BJ (cell line): ENCODE measurements around the gene SEPTIN14. TPM values are rescaled to one million over a fixed set of nuclear protein-coding genes. Genes with fewer than 3 reads are reported as not detected.
"Not testable (repeated sequence)": the region's sequence is repeated elsewhere in the genome, so short reads cannot be mapped to it uniquely, and the experiment has no call there.

Source experiments
- CTCF ChIA-PET: fragments of 350-600 bp; formaldehyde crosslinking; extraction: SDS; loops from one replicate; lab custom pipeline; 2021; ENCODE audit warnings: antibody characterized with exemption, inconsistent platforms; lab: Yijun Ruan, JAX
- POLR2A ChIA-PET: fragments of 300-600 bp; sonication (Branson Sonifier 250); formaldehyde crosslinking; extraction: SDS; loops from one replicate; lab custom pipeline; 2021; ENCODE audit warnings: antibody characterized with exemption; lab: Charles Lee
- DNase-seq: peaks from one replicate; pipeline ENCODE4 v3.0.0-alpha.2; 2011; ENCODE audit warnings: low read depth
- H3K27me3 ChIP-seq: 2 replicates; pipeline ENCODE4 v1.6.0; 2011; ENCODE audit warnings: low read length; ENCODE audit not compliant: control insufficient read depth, insufficient read depth
- H3K36me3 ChIP-seq: 2 replicates; pipeline ENCODE4 v1.5.1; 2011; ENCODE audit warnings: low read length; ENCODE audit not compliant: control insufficient read depth, insufficient read depth
- H3K4me3 ChIP-seq: 2 replicates; pipeline ENCODE4 v1.5.1; 2011; ENCODE audit warnings: low read depth, mild to moderate bottlenecking, control low read depth, low read length
- CTCF ChIP-seq: IDR thresholded peaks from 2 replicates; pipeline ENCODE4 v1.5.1; 2011; ENCODE audit warnings: low read depth, mild to moderate bottlenecking, control low read depth, inconsistent platforms, low read length, moderate library complexity; ENCODE audit not compliant: insufficient read depth
- polyA plus RNA-seq: library from polyadenylated mRNA; depleted of rRNA; stranded (reverse); fragments of >200 nt; gene quantifications from 2 replicates; pipeline ENCODE4 v1.2.3, GENCODE V29; 2011

Gene SEPTIN14
- polyA plus RNA-seq, 1 experiment: not detected

GRCh38 chr7:55794527-55794926 is 68.0 kb downstream of the SEPTIN14 start:
- no peak overlapping the region for H3K4me3 ChIP-seq
- H3K27me3 ChIP-seq: no peaks in the 10 kb centered on the region
- ChIA-PET CTCF (no interaction called here), POLR2A (no interaction called here)
- TF ChIP-seq CTCF: no peak
- no peak for DNase-seq
- H3K36me3 ChIP-seq: no peaks in the 10 kb centered on the region

- CTCF ChIA-PET: no interaction called here
- no peak for TF ChIP-seq CTCF
- H3K4me3 ChIP-seq: no peak overlapping the region
- POLR2A ChIA-PET: no interaction called here
- no peaks in the 10 kb centered on the region for H3K27me3 ChIP-seq
- H3K36me3 ChIP-seq: no peaks in the 10 kb centered on the region
- DNase-seq: no peak
Observed at GRCh38 chr7:55792048-55792447, 70.5 kb downstream of the SEPTIN14 start.

- CTCF ChIA-PET: interaction anchor here (0.6 to 1.1 kb wide), 2 partner anchors 9 kb away, joined by 3 to 4 read pairs; no protein-coding TSS in a partner anchor
- DNase-seq: no peak
- H3K4me3 ChIP-seq: no peak overlapping the region
- POLR2A ChIA-PET: no interaction called here
- no peak for TF ChIP-seq CTCF
- H3K36me3 ChIP-seq: no peaks in the 10 kb centered on the region
- H3K27me3 ChIP-seq: no peaks in the 10 kb centered on the region
Observed at GRCh38 chr7:55787796-55788195, 74.8 kb downstream of the SEPTIN14 start.

- DNase-seq: no peak
- POLR2A ChIA-PET: no interaction called here
- H3K36me3 ChIP-seq: no peaks in the 10 kb centered on the region
- H3K27me3 ChIP-seq: no peaks in the 10 kb centered on the region
- CTCF ChIA-PET: no interaction called here
- TF ChIP-seq CTCF: no peak
- H3K4me3 ChIP-seq: no peak overlapping the region
Observed at GRCh38 chr7:55786901-55787300, 75.7 kb downstream of the SEPTIN14 start.

- H3K27me3 ChIP-seq, H3K36me3 ChIP-seq, POLR2A ChIA-PET, H3K4me3 ChIP-seq, CTCF ChIA-PET, DNase-seq: not testable (repeated sequence)
Observed at GRCh38 chr7:55785444-55785843, 77.1 kb downstream of the SEPTIN14 start.

GRCh38 chr7:55784151-55784550 is 78.4 kb downstream of the SEPTIN14 start:
- H3K27me3 ChIP-seq: no peaks in the 10 kb centered on the region
- TF ChIP-seq CTCF: no peak
- no peak for DNase-seq
- POLR2A ChIA-PET: no interaction called here
- CTCF ChIA-PET: no interaction called here
- H3K36me3 ChIP-seq: no peaks in the 10 kb centered on the region
- no peak overlapping the region for H3K4me3 ChIP-seq
